Smooth muscle cell (in vitro differentiated cells): ENCODE measurements around the gene MTMR2. TPM values are rescaled to one million over a fixed set of nuclear protein-coding genes. Genes with fewer than 3 reads are reported as not detected.
"Not testable (repeated sequence)": the region's sequence is repeated elsewhere in the genome, so short reads cannot be mapped to it uniquely, and the experiment has no call there.

Experiments used
- DNase-seq: peaks from one replicate; lab custom pipeline; 2025; ENCODE audit not compliant: unreplicated experiment; lab: John Stamatoyannopoulos, UW
- H2AFZ ChIP-seq: fragments of 200-600 bp; sonication (generic); 2 replicates; pipeline ENCODE4 v1.6.0; 2016; ENCODE audit warnings: antibody characterized with exemption, low read depth, mild to moderate bottlenecking
- H3F3A ChIP-seq: fragments of 200-600 bp; sonication (generic); 2 replicates; pipeline ENCODE4 v1.6.0; 2017; ENCODE audit warnings: antibody characterized with exemption, low read depth
- H3K27ac ChIP-seq: fragments of 200-600 bp; sonication (generic); 2 replicates; pipeline ENCODE4 v1.5.1; 2016; ENCODE audit warnings: low read depth, mild to moderate bottlenecking
- H3K27me3 ChIP-seq: fragments of 200-600 bp; sonication (generic); 2 replicates; pipeline ENCODE4 v1.6.1; 2016; ENCODE audit warnings: low read depth, mild to moderate bottlenecking
- H3K36me3 ChIP-seq: fragments of 200-600 bp; sonication (generic); 2 replicates; pipeline ENCODE4 v1.5.1; 2016; ENCODE audit warnings: low read depth
- H3K4me1 ChIP-seq: fragments of 200-600 bp; sonication (generic); 2 replicates; pipeline ENCODE4 v1.5.1; 2016; ENCODE audit warnings: low read depth
- H3K4me2 ChIP-seq: fragments of 200-600 bp; sonication (generic); 2 replicates; pipeline ENCODE4 v1.6.0; 2016; ENCODE audit warnings: mild to moderate bottlenecking
- H3K4me3 ChIP-seq: fragments of 200-600 bp; sonication (generic); 2 replicates; pipeline ENCODE4 v1.5.1; 2016; ENCODE audit warnings: mild to moderate bottlenecking
- H3K79me2 ChIP-seq: fragments of 200-600 bp; sonication (generic); 2 replicates; pipeline ENCODE4 v1.6.0; 2016; ENCODE audit warnings: low read depth, mild to moderate bottlenecking
- H3K9ac ChIP-seq: fragments of 200-600 bp; sonication (generic); 2 replicates; pipeline ENCODE4 v1.6.0; 2016; ENCODE audit warnings: low read depth
- H3K9me3 ChIP-seq: fragments of 200-600 bp; sonication (generic); replicated peaks from 2 replicates; pipeline ENCODE4 v1.5.1; 2016; ENCODE audit warnings: low read depth
- H4K20me1 ChIP-seq: fragments of 200-600 bp; sonication (generic); 2 replicates; pipeline ENCODE4 v1.6.0; 2016; ENCODE audit warnings: low read depth
- CTCF ChIP-seq: fragments of 200-600 bp; sonication (generic); IDR thresholded peaks from 2 replicates; pipeline ENCODE4 v1.5.1; 2017; ENCODE audit warnings: borderline replicate concordance, mild to moderate bottlenecking, antibody characterized with exemption; ENCODE audit not compliant: insufficient read depth, poor library complexity, severe bottlenecking
- WGBS: methylation state at CpG from one replicate; pipeline ENCODE4 v1.1.7; 2016; ENCODE audit warnings: low lambda C conversion rate; 5-methylcytosine and 5-hydroxymethylcytosine counted together
- polyA plus RNA-seq: library from polyadenylated mRNA; unstranded; fragments of >200 nt; fragmentation: Nextera tagmentation; extraction: Ambion mirVana; gene quantifications from 2 replicates; pipeline ENCODE4 v1.2.1, GENCODE V29; 2016
- total RNA-seq: library from RNA; depleted of rRNA; stranded (reverse); fragments of >200 nt; gene quantifications from 2 replicates; pipeline ENCODE4 v1.2.3, GENCODE V29; 2014

MTMR2 gene
- total and polyA plus RNA-seq, 2 experiments from 2014 or later, result 27.2 to 40.0 TPM

- Histone ChIP-seq H3K9me3 (no peaks in the 10 kb centered on the region), H3F3A (no peaks in the 10 kb centered on the region), H3K36me3 (peaks cover 5% of the 10 kb centered on the region), H2AFZ (no peak overlapping the region), H3K27ac (no peak overlapping the region), H3K4me1 (no peaks in the 10 kb centered on the region), H3K27me3 (no peaks in the 10 kb centered on the region), H3K9ac (no peak overlapping the region), H3K4me2 (no peak overlapping the region), H4K20me1 (no peaks in the 10 kb centered on the region), H3K79me2 (peaks cover 2% of the 10 kb centered on the region), H3K4me3 (no peak overlapping the region)
- 95% methylated on average over 6 of the region's 6 CpGs for WGBS
- TF ChIP-seq CTCF, result no peak
- no peak for DNase-seq
These were observed 56.8 kb downstream of the MTMR2 start for GRCh38 chr11:95867105-95867504.

GRCh38 chr11:95863486-95864140 is 60.3 kb downstream of the MTMR2 start:
- Histone ChIP-seq H4K20me1 (no peaks in the 10 kb centered on the region), H2AFZ (no peak overlapping the region), H3K4me2 (peak overlapping the region; percentile 37), H3K36me3 (peaks cover 11% of the 10 kb centered on the region), H3K9me3 (no peaks in the 10 kb centered on the region), H3K9ac (no peak overlapping the region), H3K79me2 (peaks cover 2% of the 10 kb centered on the region), H3K27ac (peak overlapping the region; percentile 82), H3F3A (no peaks in the 10 kb centered on the region), H3K4me3 (no peak overlapping the region), H3K4me1 (no peaks in the 10 kb centered on the region), H3K27me3 (no peaks in the 10 kb centered on the region)
- 56% methylated on average over 2 of the region's 2 CpGs for WGBS
- TF ChIP-seq CTCF, result no peak
- no peak for DNase-seq

- DNase-seq, H3K9me3 ChIP-seq, H3K9ac ChIP-seq, H4K20me1 ChIP-seq, H3K36me3 ChIP-seq, H3K27me3 ChIP-seq, H3K4me2 ChIP-seq, H3F3A ChIP-seq, H3K4me3 ChIP-seq, H2AFZ ChIP-seq, H3K79me2 ChIP-seq, H3K27ac ChIP-seq, H3K4me1 ChIP-seq: not testable (repeated sequence)
- WGBS, result 99% methylated on average over 4 of the region's 4 CpGs
These were observed 63.9 kb downstream of the MTMR2 start for GRCh38 chr11:95860024-95860423.

- H3K27ac ChIP-seq, H4K20me1 ChIP-seq, H3K9ac ChIP-seq, H2AFZ ChIP-seq, DNase-seq, H3K79me2 ChIP-seq, H3K4me2 ChIP-seq, H3K4me1 ChIP-seq, H3K27me3 ChIP-seq, H3K36me3 ChIP-seq, H3K4me3 ChIP-seq, H3F3A ChIP-seq, H3K9me3 ChIP-seq: not testable (repeated sequence)
- 65% methylated on average over 5 of the region's 5 CpGs for WGBS
These were observed 69.5 kb downstream of the MTMR2 start for GRCh38 chr11:95854362-95854761.

- Histone ChIP-seq H3K9ac (no peak overlapping the region), H3K79me2 (no peaks in the 10 kb centered on the region), H3K4me1 (no peaks in the 10 kb centered on the region), H3K4me2 (no peak overlapping the region), H3F3A (no peaks in the 10 kb centered on the region), H3K27ac (no peak overlapping the region), H2AFZ (no peak overlapping the region), H3K9me3 (no peaks in the 10 kb centered on the region), H3K27me3 (no peaks in the 10 kb centered on the region), H3K4me3 (no peak overlapping the region), H4K20me1 (no peaks in the 10 kb centered on the region), H3K36me3 (no peaks in the 10 kb centered on the region)
- DNase-seq, result no peak
- 98% methylated on average over 2 of the region's 2 CpGs for WGBS
- no peak for TF ChIP-seq CTCF
These were observed 70.0 kb downstream of the MTMR2 start for GRCh38 chr11:95853862-95854261.
